A375 (cell line): ENCODE measurements around the gene TBC1D3H. TPM values are rescaled to one million over a fixed set of nuclear protein-coding genes. Genes with fewer than 3 reads are reported as not detected.

Experiments used
- small RNA-seq: library from RNA; depleted of rRNA; stranded (forward); fragments of <200 nt; gene quantifications from one replicate; pipeline ENCODE3, GENCODE V24; 2014
- total RNA-seq: library from RNA; depleted of rRNA; stranded (reverse); fragments of >200 nt; shearing (Covaris generic); gene quantifications from 2 replicates; pipeline ENCODE4 v1.2.3, GENCODE V29; 2014; rRNA removed

Gene TBC1D3H
- total RNA-seq, result not detected in 2 replicates

DNA sequence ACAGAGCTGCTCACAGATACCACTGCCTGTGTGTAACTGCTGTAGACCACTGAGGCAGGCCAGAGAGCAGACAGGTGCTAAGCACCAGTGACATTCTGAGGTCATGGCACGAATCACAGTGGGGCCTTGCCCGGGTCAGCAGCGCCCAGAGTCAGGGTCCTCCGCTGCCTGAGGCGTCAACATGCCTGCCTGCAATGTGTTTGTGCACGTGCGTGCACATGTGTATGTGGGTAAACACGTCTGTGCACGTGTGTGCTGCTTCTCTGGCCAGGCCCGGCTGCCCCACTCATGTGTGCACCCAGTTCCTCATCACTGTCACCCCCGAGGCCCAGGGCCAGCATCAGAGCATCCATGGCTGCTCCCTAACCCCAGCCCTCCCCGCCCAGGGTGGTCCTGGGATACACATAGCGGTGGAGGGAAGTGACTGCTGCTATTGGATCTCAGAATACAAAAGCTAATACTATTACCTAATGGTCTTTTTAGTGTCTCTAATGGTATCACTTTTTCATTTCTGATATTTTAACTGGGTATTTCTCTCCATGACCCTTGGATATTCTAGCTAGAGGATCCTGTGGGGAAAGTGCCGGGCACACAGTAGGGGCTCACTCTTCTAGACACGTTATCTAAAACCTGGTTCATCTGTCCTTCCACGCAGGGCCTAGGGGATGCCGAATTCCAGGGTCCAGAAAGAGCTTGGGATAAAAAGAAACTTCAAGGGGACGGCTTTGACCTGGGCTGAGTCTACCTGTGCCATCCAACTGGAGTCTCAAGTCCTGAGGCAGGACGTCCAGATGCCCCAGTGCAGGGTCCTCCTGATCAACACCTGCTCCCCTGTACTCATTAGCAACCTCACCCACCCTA, at the start of gene TBC1D3H:
TSS of gene TBC1D3H (minus strand) at position 51 of the 861 bp plus-strand sequence. CDS start 1,540 bp downstream, outside the sequence.

Small RNAs within 50 kb of the gene (small RNA-seq; reads per million reads assigned to genes)
- gene RNU6-1192P, result not detected

Other genes with a start within 250 kb of the TBC1D3H start
- gene TBC1D3B, start 211.8 kb downstream of the TBC1D3H start, total RNA-seq, result 2.1 and 2.3 TPM in 2 replicates
- gene CCL3L1, start 191.7 kb downstream of the TBC1D3H start, total RNA-seq, result not detected in 2 replicates
- not detected in 2 replicates for gene CCL4L2, start 177.4 kb downstream of the TBC1D3H start, total RNA-seq
- not detected in 2 replicates for gene TBC1D3I, start 123.9 kb downstream of the TBC1D3H start, total RNA-seq
- not detected in 2 replicates for gene TBC1D3G, start 64.6 kb downstream of the TBC1D3H start, total RNA-seq
- gene ZNHIT3, start 98.2 kb upstream of the TBC1D3H start, total RNA-seq, result 33.6 and 34.1 TPM in 2 replicates
- 112 and 127 TPM in 2 replicates for gene MYO19, start 146.4 kb upstream of the TBC1D3H start, total RNA-seq
- 8.2 and 9.0 TPM in 2 replicates for gene PIGW, start 146.6 kb upstream of the TBC1D3H start, total RNA-seq
- 56.1 and 58.7 TPM in 2 replicates for gene GGNBP2, start 156.5 kb upstream of the TBC1D3H start, total RNA-seq
- 34.6 and 37.9 TPM in 2 replicates for gene DHRS11, start 203.4 kb upstream of the TBC1D3H start, total RNA-seq
- 13.4 and 16.1 TPM in 2 replicates for gene MRM1, start 213.1 kb upstream of the TBC1D3H start, total RNA-seq